SU-DHL-6 (cell line): ENCODE results near the gene KIAA1614.

Experiments used
- EZH2phosphoT487 ChIP-seq: fragments of 200-600 bp; sonication (generic), shearing (Covaris generic); conservative IDR thresholded peaks from 2 replicates; pipeline ENCODE4 v1.6.1; 2018; ENCODE audit warnings: mild to moderate bottlenecking, antibody characterized with exemption, low read length, moderate library complexity, mixed read lengths
- TF ChIP-seq, protein P1 (sequence below): fragments of 200-600 bp; sonication (generic); IDR thresholded peaks from one replicate; pipeline ENCODE4 v1.5.1; 2017; ENCODE audit warnings: antibody characterized with exemption, mild to moderate bottlenecking, low read length, moderate library complexity; ENCODE audit not compliant: insufficient read depth, poor library complexity, severe bottlenecking

DNA sequence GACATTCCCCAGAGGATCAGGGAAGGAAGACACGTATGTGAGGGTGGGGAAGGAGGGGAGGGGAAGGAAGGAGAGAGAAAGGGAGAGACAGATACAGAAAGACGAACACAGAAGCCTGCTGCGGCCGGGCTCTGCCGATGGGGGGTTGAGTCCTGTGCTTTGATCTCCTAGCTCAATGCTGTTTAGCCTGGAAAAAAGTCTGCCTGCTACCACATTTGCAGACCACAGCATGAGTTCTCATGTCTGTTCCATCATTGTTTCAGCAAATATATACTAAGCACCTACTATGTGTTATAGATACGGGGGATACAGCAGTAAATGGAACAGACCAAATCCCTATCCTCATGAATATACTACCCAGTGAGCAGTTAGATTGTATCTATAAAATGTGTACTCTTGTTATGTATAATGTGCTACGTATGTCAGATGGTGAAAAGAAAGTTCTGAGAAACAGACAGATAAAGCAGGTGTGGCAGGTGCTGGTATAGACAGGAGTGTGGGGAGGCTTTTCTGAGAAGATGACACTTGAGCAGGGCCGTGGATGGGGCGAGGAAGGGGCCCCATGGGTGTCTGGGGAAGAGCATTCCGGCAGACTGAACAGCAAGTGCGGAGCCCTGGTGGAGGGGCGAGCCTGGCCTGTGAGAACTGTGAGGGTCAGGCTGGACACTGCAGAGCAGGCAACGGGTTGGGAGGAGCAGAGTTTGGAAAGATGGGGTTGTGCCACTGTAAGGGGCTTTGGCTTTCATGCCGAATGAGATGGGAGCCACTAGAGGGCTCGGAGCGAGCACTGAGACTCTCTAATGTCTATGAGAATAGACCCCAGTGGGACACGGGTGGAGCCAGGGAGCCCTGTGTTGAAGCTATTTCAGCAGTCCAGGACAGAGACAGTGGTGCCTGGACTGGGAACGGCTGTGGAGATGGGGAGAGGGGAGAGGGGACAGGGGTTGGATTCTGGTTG is 34.1 kb downstream of the KIAA1614 start:
- TF ChIP-seq, protein P1, sequence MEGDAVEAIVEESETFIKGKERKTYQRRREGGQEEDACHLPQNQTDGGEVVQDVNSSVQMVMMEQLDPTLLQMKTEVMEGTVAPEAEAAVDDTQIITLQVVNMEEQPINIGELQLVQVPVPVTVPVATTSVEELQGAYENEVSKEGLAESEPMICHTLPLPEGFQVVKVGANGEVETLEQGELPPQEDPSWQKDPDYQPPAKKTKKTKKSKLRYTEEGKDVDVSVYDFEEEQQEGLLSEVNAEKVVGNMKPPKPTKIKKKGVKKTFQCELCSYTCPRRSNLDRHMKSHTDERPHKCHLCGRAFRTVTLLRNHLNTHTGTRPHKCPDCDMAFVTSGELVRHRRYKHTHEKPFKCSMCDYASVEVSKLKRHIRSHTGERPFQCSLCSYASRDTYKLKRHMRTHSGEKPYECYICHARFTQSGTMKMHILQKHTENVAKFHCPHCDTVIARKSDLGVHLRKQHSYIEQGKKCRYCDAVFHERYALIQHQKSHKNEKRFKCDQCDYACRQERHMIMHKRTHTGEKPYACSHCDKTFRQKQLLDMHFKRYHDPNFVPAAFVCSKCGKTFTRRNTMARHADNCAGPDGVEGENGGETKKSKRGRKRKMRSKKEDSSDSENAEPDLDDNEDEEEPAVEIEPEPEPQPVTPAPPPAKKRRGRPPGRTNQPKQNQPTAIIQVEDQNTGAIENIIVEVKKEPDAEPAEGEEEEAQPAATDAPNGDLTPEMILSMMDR, result no peak
- TF ChIP-seq EZH2phosphoT487, result no peak
